ENCODE measurements around the gene SELENOO.

SELENOO gene

GRCh38 chr22:50184004-50184901 is 16.6 kb upstream of the SELENOO start:
- no peak for DNase-seq (ENCODE audit: low read depth in 4 of 4, low spot score in 1 of 4)

DNA sequence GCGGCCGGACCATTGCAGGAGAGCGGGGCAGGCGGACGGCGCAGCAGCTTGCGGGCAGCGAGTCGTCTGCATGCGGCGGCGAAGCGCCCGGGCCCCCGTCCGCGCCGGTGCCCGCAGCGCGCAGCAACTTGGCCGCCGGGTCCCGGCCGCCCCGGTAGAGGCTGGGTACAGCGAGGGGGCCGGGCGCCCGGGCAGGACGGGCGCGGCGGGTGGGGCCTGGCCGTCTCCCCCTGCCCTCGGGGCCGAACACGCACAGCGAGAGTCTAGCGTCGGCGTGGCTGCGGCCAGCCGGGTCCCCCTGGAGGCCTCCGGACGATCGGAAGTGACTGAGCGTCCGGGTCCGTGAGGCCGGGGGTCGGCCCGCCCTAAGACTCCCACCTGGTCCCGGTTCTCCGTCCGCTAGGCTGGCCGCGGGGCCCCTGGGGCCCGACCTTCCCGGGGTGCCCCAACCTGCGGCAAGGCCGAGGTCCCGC is 15.9 kb upstream of the SELENOO start:
- no peak for DNase-seq (ENCODE audit: low read depth in 4 of 4, low spot score in 1 of 4)

GRCh38 chr22:50185375-50186087 is 15.3 kb upstream of the SELENOO start, which contains the start of gene TRABD:
Gene TRABD, plus strand, starts transcription at chr22:50185913. Its CDS starts 7,148 bp downstream, at chr22:50193061.
- DNase-seq (ENCODE audit: low read depth in 4 of 4, low spot score in 1 of 4) = peak; percentile 67 to 85 (median 78)

DNA sequence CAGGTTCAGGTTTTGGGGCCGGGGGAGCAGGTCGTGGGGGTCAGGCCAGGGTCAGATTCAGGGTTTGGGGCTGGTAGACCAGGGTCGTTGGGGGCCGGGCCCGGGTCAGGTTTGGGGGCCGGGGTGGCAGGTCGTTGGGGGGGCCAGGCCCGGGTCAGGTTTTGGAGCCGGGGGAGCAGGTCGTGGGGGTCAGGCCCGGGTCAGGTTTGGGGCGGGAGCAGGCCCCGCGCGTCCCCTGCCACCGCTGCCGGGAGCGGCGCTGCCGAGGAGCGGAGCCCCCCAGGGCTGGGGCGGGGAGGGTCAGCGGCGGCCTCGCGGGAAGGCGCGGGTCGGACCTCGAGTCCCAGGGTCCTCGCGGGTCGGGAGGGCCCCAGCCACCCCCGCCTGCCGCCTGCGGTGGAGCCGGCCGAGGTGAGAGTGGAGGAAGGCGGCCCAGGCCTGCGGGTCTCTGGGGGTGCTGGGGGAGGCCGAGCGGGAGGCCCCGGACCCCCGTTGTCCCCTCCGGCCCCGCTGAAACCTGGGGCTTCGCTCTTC is 14.6 kb upstream of the SELENOO start:
- no peak for DNase-seq (ENCODE audit: low read depth in 4 of 4, low spot score in 1 of 4)

- no peak for DNase-seq (ENCODE audit: low read depth in 4 of 4, low spot score in 1 of 4)
Observed at GRCh38 chr22:50186761-50187523, 13.9 kb upstream of the SELENOO start.

DNA sequence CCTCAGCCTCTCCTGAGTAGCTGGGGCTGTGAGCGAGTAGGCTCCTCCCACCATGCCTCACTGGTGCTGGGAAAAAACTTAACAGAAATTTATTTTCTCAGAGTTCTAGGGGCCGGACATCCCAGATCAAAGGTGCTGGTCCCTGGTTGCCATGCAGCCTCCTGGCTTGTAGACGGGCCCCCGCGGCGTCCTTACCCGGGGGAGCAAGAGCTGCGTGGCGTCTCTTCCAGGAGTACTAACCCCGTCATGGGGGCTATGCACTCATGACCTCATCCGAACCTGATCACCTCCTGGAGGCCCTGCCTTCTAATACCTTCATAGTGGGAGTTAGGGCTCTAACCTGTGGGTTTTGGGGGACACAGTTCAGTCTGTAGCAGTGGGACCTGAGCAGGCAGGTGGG is 12.5 kb upstream of the SELENOO start:
- no peak for DNase-seq (ENCODE audit: low read depth in 4 of 4, low spot score in 1 of 4)

DNA sequence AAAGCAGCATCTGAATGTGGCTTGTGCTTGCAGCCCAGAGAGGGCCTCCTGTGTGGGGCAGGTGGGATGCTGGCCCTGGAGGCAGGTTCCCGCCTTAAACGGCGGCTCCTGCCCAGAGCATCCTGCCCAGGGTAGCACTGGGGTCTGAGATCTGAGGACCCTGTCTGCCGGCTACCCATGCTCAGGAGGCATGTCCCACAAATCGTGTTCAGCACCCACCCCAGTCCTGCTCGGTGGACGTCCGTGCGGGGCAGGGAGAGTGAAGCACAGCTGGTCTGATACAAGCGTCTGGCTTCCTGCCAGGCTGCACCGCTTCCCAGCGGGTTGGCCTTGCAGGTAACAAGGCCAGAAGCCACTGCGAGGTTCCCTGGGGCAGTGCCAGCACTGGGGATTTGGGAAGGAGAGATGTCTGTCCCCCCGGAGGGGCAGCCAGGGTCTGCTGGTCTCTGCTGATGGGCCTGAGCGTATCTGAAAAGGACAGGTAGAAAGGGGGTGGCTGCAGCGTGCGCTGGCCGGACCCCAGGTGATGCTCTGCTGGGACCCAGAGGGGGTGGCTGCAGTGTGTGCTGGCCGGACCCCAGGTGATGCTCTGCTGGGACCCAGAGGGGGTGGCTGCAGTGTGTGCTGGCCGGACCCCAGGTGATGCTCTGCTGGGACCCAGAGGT is 11.5 kb upstream of the SELENOO start:
- no peak for DNase-seq (ENCODE audit: low read depth in 4 of 4, low spot score in 1 of 4)

GRCh38 chr22:50189849-50190181 is 11.0 kb upstream of the SELENOO start:
- DNase-seq (ENCODE audit: low read depth in 4 of 4, low spot score in 1 of 4) = no peak

- DNase-seq (ENCODE audit: low read depth in 4 of 4, low spot score in 1 of 4) = peak in 3 of 4 experiments; percentile 47 to 62 (median 61)
Observed at GRCh38 chr22:50190182-50190940, 10.4 kb upstream of the SELENOO start.

DNA sequence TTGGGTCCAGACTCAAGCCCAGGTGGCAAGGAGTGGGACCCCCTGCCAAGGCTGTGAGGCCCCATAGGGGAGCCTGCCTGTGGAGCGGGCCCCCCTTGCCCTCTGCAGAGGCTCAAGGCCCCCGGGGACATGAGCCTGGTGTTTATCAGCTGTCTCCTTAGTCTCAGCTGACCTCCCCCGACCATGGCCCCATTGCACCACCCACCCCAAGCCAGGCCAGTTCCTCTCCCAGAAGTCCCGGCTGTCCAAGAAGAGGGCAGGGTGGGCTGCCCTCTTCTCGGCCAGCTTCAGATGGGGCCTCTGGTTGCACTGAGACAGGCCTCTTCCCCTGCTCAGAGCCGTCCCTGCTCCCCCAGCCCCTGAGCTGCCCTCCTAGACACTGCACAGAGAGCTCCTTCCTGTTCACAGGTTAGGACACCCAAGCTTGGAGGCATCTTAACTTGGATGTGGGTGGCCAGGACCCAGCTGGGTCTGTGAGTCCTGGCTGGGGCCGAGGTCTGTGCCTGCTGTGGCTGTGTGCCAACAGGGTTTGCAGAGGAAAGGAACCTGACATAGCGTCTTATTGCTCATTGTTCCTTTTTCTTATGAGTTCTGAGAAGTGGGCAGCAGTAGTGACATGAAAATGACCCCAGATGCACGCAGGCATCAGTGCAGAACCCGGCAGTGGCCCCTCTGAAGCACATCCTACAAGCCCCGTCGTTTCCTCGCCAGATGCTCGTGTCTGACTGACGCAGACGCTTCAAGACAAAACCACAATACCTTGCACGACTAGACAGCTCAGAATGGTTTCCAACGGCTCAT is 9.7 kb upstream of the SELENOO start:
- peak in 3 of 4 experiments; percentile 34 to 61 (median 57) for DNase-seq (ENCODE audit: low read depth in 4 of 4, low spot score in 1 of 4)

DNA sequence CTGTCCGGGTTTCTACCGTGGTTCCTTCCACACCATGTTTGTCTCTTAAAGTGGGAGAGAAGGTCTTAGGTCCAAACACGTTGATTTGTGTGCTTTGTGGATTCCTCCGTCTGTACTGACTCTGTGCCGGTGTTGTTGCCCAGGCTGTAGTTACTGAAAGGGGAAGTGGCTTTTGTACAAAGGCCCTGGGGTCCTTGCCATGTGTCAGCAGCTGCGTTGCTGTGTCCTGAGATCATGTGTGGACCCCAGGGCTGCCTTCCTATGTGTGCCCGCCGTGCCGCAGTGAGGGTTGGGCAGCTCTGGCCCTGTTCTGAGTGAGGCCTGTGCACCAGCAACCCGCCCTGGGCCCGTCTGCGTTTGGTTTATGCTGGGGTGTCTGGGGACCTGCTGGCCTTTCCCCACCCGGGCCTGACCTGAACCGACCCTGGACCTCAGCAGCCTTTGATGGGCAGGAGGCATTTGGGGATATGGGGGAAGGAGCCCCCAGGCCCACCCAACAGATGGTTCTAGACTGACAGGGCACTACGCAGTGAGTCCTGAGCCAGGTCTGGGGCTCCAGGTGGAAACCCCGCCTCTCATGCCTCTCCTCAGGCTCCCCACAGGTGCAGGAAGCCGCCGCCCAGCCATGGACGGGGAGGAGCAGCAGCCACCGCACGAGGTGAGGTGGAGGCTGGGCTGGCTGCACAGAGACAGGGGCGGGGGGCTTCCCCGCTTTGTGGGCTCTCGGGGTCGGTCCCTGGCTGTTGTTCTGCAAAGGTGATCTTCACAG is 8.2 kb upstream of the SELENOO start:
- no peak for DNase-seq (ENCODE audit: low read depth in 4 of 4, low spot score in 1 of 4)

- DNase-seq (ENCODE audit: low read depth in 4 of 4, low spot score in 1 of 4) = no peak
Observed at GRCh38 chr22:50193621-50194020, 7.2 kb upstream of the SELENOO start.

GRCh38 chr22:50194037-50194805 is 6.6 kb upstream of the SELENOO start:
- DNase-seq (ENCODE audit: low read depth in 4 of 4, low spot score in 1 of 4) = no peak

DNA sequence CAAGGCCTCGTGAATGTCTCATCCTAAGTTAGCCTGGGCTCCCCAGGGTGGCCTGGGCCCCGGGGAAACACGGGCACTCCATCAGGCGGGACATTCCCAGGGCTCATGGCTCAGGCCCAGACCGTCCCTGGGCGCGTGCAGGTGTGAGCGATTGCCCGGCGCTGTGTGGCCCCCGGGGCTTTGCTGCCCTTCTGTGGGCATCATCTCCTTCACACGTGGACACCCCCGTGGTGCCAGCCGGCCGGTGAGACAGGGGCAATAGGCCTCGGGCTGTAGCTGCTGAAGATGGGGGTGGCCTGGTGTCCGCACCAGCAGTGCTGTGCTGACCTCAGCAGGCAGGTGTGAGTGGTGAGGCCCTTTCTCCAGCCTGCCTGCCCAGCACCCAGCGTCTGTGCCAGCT is 4.6 kb upstream of the SELENOO start:
- DNase-seq (ENCODE audit: low read depth in 4 of 4, low spot score in 1 of 4) = no peak

DNA sequence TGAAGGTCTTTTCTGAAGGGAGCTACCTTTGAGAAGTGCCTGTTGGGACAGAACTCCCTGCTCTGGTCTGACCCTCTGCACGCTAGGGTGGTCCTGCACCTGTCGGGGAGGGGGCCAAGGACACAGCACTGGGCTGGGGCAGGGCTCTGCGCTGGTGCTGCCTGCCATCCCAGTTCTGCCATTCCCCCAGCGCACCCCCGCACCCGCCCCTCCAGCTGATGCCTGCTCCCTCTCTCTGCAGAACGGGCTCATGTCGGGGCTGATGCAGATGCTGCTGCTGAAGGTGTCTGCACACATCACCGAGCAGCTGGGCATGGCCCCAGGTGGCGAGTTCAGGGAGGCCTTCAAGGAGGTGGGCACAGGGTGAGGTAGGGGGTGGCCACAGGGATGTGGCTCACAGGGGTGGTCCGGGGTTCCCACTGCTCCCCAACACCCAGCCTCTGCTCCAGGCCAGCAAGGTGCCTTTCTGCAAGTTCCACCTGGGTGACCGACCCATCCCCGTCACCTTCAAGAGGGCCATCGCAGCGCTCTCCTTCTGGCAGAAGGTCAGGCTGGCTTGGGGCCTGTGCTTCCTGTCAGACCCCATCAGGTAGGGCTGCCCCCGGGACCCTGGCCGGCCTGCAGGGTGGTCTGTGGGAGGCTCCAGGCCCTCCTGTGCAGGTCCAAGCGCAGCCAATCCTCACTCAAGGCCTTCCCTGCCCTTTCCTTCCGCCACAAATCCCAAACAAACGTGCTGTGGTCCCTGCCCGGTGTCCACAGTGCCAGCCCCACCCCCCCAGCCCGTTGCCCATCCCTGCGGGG is 3.6 kb upstream of the SELENOO start:
- no peak for DNase-seq (ENCODE audit: low read depth in 4 of 4, low spot score in 1 of 4)

- no peak for DNase-seq (ENCODE audit: low read depth in 4 of 4, low spot score in 1 of 4)
Observed at GRCh38 chr22:50197856-50198623, 2.8 kb upstream of the SELENOO start.

Measured in stimulated activated CD4-positive, alpha-beta T cell treated with anti-CD3 and anti-CD28 coated beads, Interleukin-1b, Interleukin-23, amount 100 ng/mL, for 24 hours (primary cell).